H1 (cell line): Measurements from ENCODE around the gene C15orf39. TPM values are rescaled to one million over a fixed set of nuclear protein-coding genes. Genes with fewer than 3 reads are reported as not detected.

Source experiments
- CTCF ChIA-PET: fragments of 300-600 bp; sonication (Branson Sonifier 250); formaldehyde crosslinking; loops from one replicate; lab custom pipeline; 2021; ENCODE audit not compliant: partially characterized antibody; lab: Charles Lee
- POLR2A ChIA-PET: fragments of 300-600 bp; sonication (Branson Sonifier 250); formaldehyde crosslinking; loops from one replicate; lab custom pipeline; 2021; ENCODE audit warnings: inconsistent platforms; ENCODE audit not compliant: partially characterized antibody; lab: Charles Lee
- DNase-seq, 2 experiments: peaks; one replicate each; pipeline versions ENCODE4 v3.0.0 to v3.0.0-alpha.2; 2010 to 2022; ENCODE audit warnings: low spot score in 2 of 2, low read depth in 1 of 2, mixed read lengths in 1 of 2
- FAIRE-seq: peaks from 2 replicates; lab custom pipeline; 2011; peaks lifted over from hg19 to GRCh38; lab: Jason Lieb, UNC
- H2AFZ ChIP-seq: 2 replicates; pipeline ENCODE4 v1.8.1; 2012; ENCODE audit warnings: low read length, inconsistent platforms
- H2AK5ac ChIP-seq: 2 replicates; pipeline ENCODE4 v1.6.1; 2013; ENCODE audit warnings: low read depth, low read length
- H2BK120ac ChIP-seq: replicated peaks from 2 replicates; pipeline ENCODE3; 2013; ENCODE audit warnings: low read depth, low read length, inconsistent platforms
- H2BK12ac ChIP-seq: 2 replicates; pipeline ENCODE4 v1.6.1; 2013; ENCODE audit warnings: low read depth, low read length
- H2BK15ac ChIP-seq: 2 replicates; pipeline ENCODE4 v1.6.1; 2013; ENCODE audit warnings: low read length
- H2BK20ac ChIP-seq: 2 replicates; pipeline ENCODE4 v1.6.1; 2013; ENCODE audit warnings: low read length
- H2BK5ac ChIP-seq: 2 replicates; pipeline ENCODE4 v1.6.1; 2013; ENCODE audit warnings: low read depth, low read length
- H3K14ac ChIP-seq: 2 replicates; pipeline ENCODE4 v1.6.1; 2013; ENCODE audit warnings: inconsistent platforms; ENCODE audit not compliant: insufficient read length
- H3K18ac ChIP-seq: 2 replicates; pipeline ENCODE4 v1.6.1; 2013; ENCODE audit warnings: low read length; ENCODE audit errors: extremely low read depth
- H3K23ac ChIP-seq: 2 replicates; pipeline ENCODE4 v1.6.1; 2013; ENCODE audit warnings: inconsistent platforms; ENCODE audit not compliant: insufficient read length
- H3K23me2 ChIP-seq: 2 replicates; pipeline ENCODE4 v1.6.1; 2013; ENCODE audit warnings: low read depth, low read length
- H3K27ac ChIP-seq: 2 replicates; pipeline ENCODE4 v1.6.1; 2011; ENCODE audit warnings: low read depth, low read length, inconsistent platforms
- H3K27me3 ChIP-seq, 4 experiments: replicated peaks in 1 of 4; 1 replicate in 1 of 4; 2 replicates in 3 of 4; pipeline versions ENCODE4 v1.6.1 to v1.8.1; 2011 to 2013; ENCODE audit warnings: low read length in 3 of 4, mild to moderate bottlenecking in 3 of 4, inconsistent platforms in 2 of 4, mixed read lengths in 2 of 4, moderate library complexity in 1 of 4; ENCODE audit not compliant: control insufficient read depth in 3 of 4, insufficient read depth in 3 of 4; ENCODE audit errors: extremely low read depth in 1 of 4
- H3K36me3 ChIP-seq, 4 experiments: 2 replicates each; pipeline versions ENCODE4 v1.6.1 to v1.8.1; 2011 to 2013; ENCODE audit warnings: mild to moderate bottlenecking in 4 of 4, low read length in 3 of 4, moderate library complexity in 2 of 4, control low read depth in 1 of 4, inconsistent platforms in 1 of 4; ENCODE audit not compliant: insufficient read depth in 4 of 4, control insufficient read depth in 2 of 4
- H3K4ac ChIP-seq: replicated peaks from 2 replicates; pipeline ENCODE3; 2013; ENCODE audit warnings: low read length, low read depth, mixed read lengths, inconsistent platforms; ENCODE audit not compliant: insufficient read length
- H3K4me1 ChIP-seq, 4 experiments: replicated peaks in 1 of 4; 1 replicate in 1 of 4; 2 replicates in 3 of 4; pipeline versions ENCODE4 v1.6.1 to v1.8.1; 2011 to 2013; ENCODE audit warnings: low read length in 3 of 4, inconsistent platforms in 2 of 4, mixed read lengths in 1 of 4; ENCODE audit not compliant: insufficient read depth in 4 of 4, control insufficient read depth in 3 of 4
- H3K4me2 ChIP-seq, 2 experiments: 2 replicates each; pipeline versions ENCODE4 v1.6.1 to v1.8.1; 2011 to 2013; ENCODE audit warnings: low read depth in 2 of 2, low read length in 2 of 2, control low read depth in 1 of 2, inconsistent platforms in 1 of 2, mild to moderate bottlenecking in 1 of 2; ENCODE audit not compliant: insufficient read depth in 1 of 2
- H3K4me3 ChIP-seq, 4 experiments: fragments of 200-600, 300-600 bp in 1 of 4; sonication (generic), shearing (Covaris generic), sonication (Bioruptor Twin) in 1 of 4; 2 replicates each; pipeline versions ENCODE4 v1.5.1 to v1.8.1; 2011 to 2016; ENCODE audit warnings: low read length in 4 of 4, low read depth in 3 of 4, control low read depth in 2 of 4, inconsistent platforms in 2 of 4, mild to moderate bottlenecking in 2 of 4, mixed read lengths in 1 of 4, moderate library complexity in 1 of 4; ENCODE audit not compliant: insufficient read depth in 2 of 4; ENCODE audit errors: extremely low read depth in 1 of 4
- H3K56ac ChIP-seq: replicated peaks from 2 replicates; pipeline ENCODE3; 2013; ENCODE audit warnings: low read depth, mild to moderate bottlenecking, mixed read lengths, low read length, inconsistent platforms; ENCODE audit not compliant: insufficient read length
- H3K79me1 ChIP-seq: 2 replicates; pipeline ENCODE4 v1.6.1; 2013; ENCODE audit warnings: low read depth, low read length, control low read depth
- H3K79me2 ChIP-seq, 2 experiments: 2 replicates each; pipeline versions ENCODE4 v1.6.1 to v1.8.1; 2012 to 2013; ENCODE audit warnings: low read length in 2 of 2, mild to moderate bottlenecking in 2 of 2, inconsistent platforms in 1 of 2; ENCODE audit not compliant: insufficient read depth in 2 of 2, control insufficient read depth in 1 of 2
- H3K9ac ChIP-seq, 4 experiments: replicated peaks in 1 of 4; 1 replicate in 1 of 4; 2 replicates in 3 of 4; pipeline versions ENCODE4 v1.6.1 to v1.8.1; 2011 to 2013; ENCODE audit warnings: low read depth in 3 of 4, low read length in 3 of 4, control low read depth in 2 of 4, mild to moderate bottlenecking in 2 of 4, moderate library complexity in 2 of 4, inconsistent platforms in 1 of 4; ENCODE audit errors: extremely low read depth in 1 of 4
- H3K9me3 ChIP-seq, 2 experiments: 2 replicates each; pipeline versions ENCODE4 v1.6.1 to v1.8.1; 2012 to 2013; ENCODE audit warnings: mild to moderate bottlenecking in 2 of 2, moderate library complexity in 2 of 2, control low read depth in 1 of 2, inconsistent platforms in 1 of 2, low read depth in 1 of 2, low read length in 1 of 2, mixed read lengths in 1 of 2; ENCODE audit not compliant: insufficient read depth in 2 of 2
- H4K20me1 ChIP-seq, 2 experiments: replicated peaks in 1 of 2; 2 replicates each; pipeline versions ENCODE3 to v1.8.1; 2011 to 2013; ENCODE audit warnings: inconsistent platforms in 2 of 2, low read length in 2 of 2, mild to moderate bottlenecking in 1 of 2; ENCODE audit not compliant: insufficient read depth in 2 of 2, control insufficient read depth in 1 of 2
- H4K5ac ChIP-seq: 2 replicates; pipeline ENCODE4 v1.6.1; 2013; ENCODE audit warnings: low read length, low read depth, mixed read lengths, inconsistent platforms; ENCODE audit not compliant: insufficient read length
- H4K8ac ChIP-seq: 2 replicates; pipeline ENCODE4 v1.8.0; 2013; ENCODE audit warnings: mild to moderate bottlenecking, moderate library complexity, low read length, inconsistent platforms; ENCODE audit not compliant: insufficient read depth; ENCODE audit errors: extremely low read depth
- H4K91ac ChIP-seq: replicated peaks from 2 replicates; pipeline ENCODE3; 2013; ENCODE audit warnings: low read length, mixed read lengths, inconsistent platforms; ENCODE audit not compliant: insufficient read length
- CHD1 ChIP-seq: IDR thresholded peaks from 2 replicates; pipeline ENCODE4 v1.6.1; 2012; ENCODE audit warnings: low read depth, low read length, improper control_type of control experiment
- CHD2 ChIP-seq: IDR thresholded peaks from 2 replicates; pipeline ENCODE4 v1.6.1; 2012; ENCODE audit warnings: low read length, improper control_type of control experiment
- EGR1 ChIP-seq: IDR thresholded peaks from 2 replicates; pipeline ENCODE4 v1.6.1; 2011; ENCODE audit warnings: low read depth, low read length, borderline replicate concordance
- EZH2 ChIP-seq: fragments of 200-600 bp; sonication (generic); IDR thresholded peaks from 2 replicates; pipeline ENCODE4 v1.7.1; 2012; ENCODE audit warnings: low read depth, mild to moderate bottlenecking, moderate library complexity, low read length, inconsistent platforms; ENCODE audit not compliant: severe bottlenecking
- HDAC6 ChIP-seq: IDR thresholded peaks from one replicate; pipeline ENCODE4 v1.7.1; 2012; ENCODE audit warnings: low read depth, mild to moderate bottlenecking, inconsistent platforms, low read length, moderate library complexity
- POU5F1 ChIP-seq: IDR thresholded peaks from 2 replicates; pipeline ENCODE4 v1.6.1; 2011; ENCODE audit warnings: low read depth, mild to moderate bottlenecking, low read length, moderate library complexity
- RBBP5 ChIP-seq: IDR thresholded peaks from 2 replicates; pipeline ENCODE4 v1.7.1; 2012; ENCODE audit warnings: low read depth, mild to moderate bottlenecking, inconsistent platforms, low read length, moderate library complexity, borderline replicate concordance
- RFX5 ChIP-seq: IDR thresholded peaks from 2 replicates; pipeline ENCODE4 v1.6.1; 2011; ENCODE audit warnings: low read depth, low read length, improper control_type of control experiment, borderline replicate concordance
- SP1 ChIP-seq: IDR thresholded peaks from 2 replicates; pipeline ENCODE4 v1.6.1; 2011; ENCODE audit warnings: low read depth, low read length
- SP2 ChIP-seq: IDR thresholded peaks from 2 replicates; pipeline ENCODE4 v1.6.1; 2012; ENCODE audit warnings: mild to moderate bottlenecking, low read length, inconsistent platforms
- WGBS, 2 experiments: shearing (Covaris generic) in 1 of 2; methylation state at CpG; one replicate each; pipeline versions ENCODE4 v1.1.6 to v1.1.7; 2013 to 2015; ENCODE audit warnings: low lambda C conversion rate in 2 of 2, mixed read lengths in 2 of 2, inconsistent platforms in 1 of 2, low coverage in 1 of 2, missing lambda C conversion rate in 1 of 2; ENCODE audit not compliant: insufficient replicate concordance in 2 of 2, insufficient coverage in 1 of 2, insufficient read length in 1 of 2; ENCODE audit errors: extremely low coverage in 1 of 2, missing lambda C conversion rate in 1 of 2; 5-methylcytosine and 5-hydroxymethylcytosine counted together
- polyA plus RNA-seq, 7 experiments: library from polyadenylated mRNA; depleted of rRNA in 3 of 7; stranded (reverse) in 5 of 7; unstranded in 2 of 7; fragments of >200 nt in 5 of 7; fragments of 200-250 nt in 2 of 7; gene quantifications; 1 replicate in 5 of 7; 2 replicates in 1 of 7; 4 replicates in 1 of 7; pipeline versions ENCODE4 v1.2.1 to v1.2.3, GENCODE V29; 2011 to 2013; ENCODE audit warnings: missing spikeins in 2 of 7, mixed read lengths in 2 of 7
- total RNA-seq: library from RNA; stranded (reverse); fragmentation: NEBNext Ultra II Directional; extraction: Animal tissue kit (Norgen Biotek cat#: 25700); gene quantifications from 2 replicates; pipeline ENCODE4 v1.2.1, GENCODE V29; 2021
- TF ChIP-seq, protein P1 (sequence below): IDR thresholded peaks from 2 replicates; pipeline ENCODE4 v1.6.1; 2011; ENCODE audit warnings: low read length, improper control_type of control experiment

C15orf39 gene
- total and polyA plus RNA-seq, 2 of the 8 experiments (the other 6 are each of a cell fraction or from before 2014, with no cell fraction given): 13.8 to 38.5 TPM

DNA sequence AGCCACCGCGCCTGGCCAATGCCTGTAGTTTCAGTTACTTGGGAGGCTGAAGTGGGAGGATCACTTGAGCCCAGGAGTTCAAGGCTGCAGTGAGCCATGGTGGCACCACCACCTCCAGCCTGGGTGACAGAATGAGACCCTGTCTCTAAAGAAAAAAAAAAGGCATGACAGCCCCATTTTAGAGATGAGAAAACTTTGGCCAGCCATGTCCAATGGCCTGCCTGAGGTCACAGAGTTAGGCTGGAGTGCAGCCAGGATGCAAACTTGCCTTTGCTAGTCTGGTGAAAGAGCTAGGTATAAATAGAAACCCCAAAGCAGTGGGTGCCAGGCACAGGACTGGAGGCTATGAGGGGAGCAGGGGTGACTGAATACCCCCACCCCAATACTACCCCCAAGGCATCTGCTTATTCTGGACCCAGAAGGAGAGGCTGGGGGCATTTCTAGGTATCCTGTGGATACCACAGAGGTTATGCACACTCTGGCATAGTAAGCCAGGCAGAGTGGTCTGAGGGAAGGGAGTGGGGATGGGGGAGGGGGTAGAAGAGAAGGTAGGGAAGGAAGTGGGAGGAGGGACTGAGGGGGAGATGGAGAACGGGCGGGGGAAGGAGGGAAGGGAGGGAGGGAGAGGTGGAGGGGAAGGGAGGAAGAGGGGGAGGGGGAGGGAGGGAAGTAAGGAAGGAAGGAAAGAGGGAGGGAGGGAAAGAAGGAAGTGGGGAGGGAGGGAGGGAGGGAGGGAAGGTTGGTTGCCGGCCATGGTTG lies 16.2 kb upstream of the C15orf39 start:
- Histone ChIP-seq H3K23ac (no peak overlapping the region), H3K4ac (no peak overlapping the region), H3K18ac (no peak overlapping the region; the same call in none of the 2 replicates), H3K56ac (no peak overlapping the region), H3K4me2 (no peak overlapping the region), H2BK20ac (peak overlapping the region; percentile 43; the same call in 1 of the 2 replicates), H3K79me1 (no peaks in the 10 kb centered on the region), H3K14ac (no peak overlapping the region), H2BK120ac (no peak overlapping the region), H3K36me3 (no peaks in the 10 kb centered on the region), H3K27me3 (no peaks in the 10 kb centered on the region), H3K9ac (no peak overlapping the region), H3K23me2 (no peaks in the 10 kb centered on the region), H2BK5ac (no peak overlapping the region), H3K4me3 (no peak overlapping the region), H4K8ac (no peak overlapping the region), H3K79me2 (no peaks in the 10 kb centered on the region), H3K9me3 (peaks cover 0 to 5% of the 10 kb centered on the region in 2 experiments; a peak in 1 of 4 replicates), H4K5ac (no peak overlapping the region), H2AK5ac (peak overlapping the region; percentile 39; the same call in 1 of the 2 replicates), H3K27ac (no peak overlapping the region), H4K91ac (peak overlapping the region; percentile 55), H2AFZ (no peak overlapping the region), H4K20me1 (no peaks in the 10 kb centered on the region), H2BK15ac (0 out of 2 replicates have a peak overlapping the region, but pooled peaks have one; percentile 61), H3K4me1 (peaks cover 0 to 7% (median 4%) of the 10 kb centered on the region in 4 experiments), H2BK12ac (peak overlapping the region; percentile 33; the same call in 1 of the 2 replicates)
- DNase-seq (no peak), FAIRE-seq (no peak)
- WGBS, 2 experiments: 86% methylated on average over 2 of the region's 5 CpGs; no CpG with 5 or more reads in 1 of the 2 experiments
- POLR2A ChIA-PET: interaction anchor here (1.4 to 2.0 kb wide), 5 partner anchors 11 to 18 kb away, joined by 4 to 8 read pairs (median 6); partner anchors contain the start of gene C15orf39
- CTCF ChIA-PET: interaction anchor here (0.7 to 1.9 kb wide), 5 partner anchors 14 to 140 kb away, joined by 4 to 7 read pairs (median 5); partner anchors contain the start of gene C15orf39
- no peak for TF ChIP-seq SP2
- no peak for TF ChIP-seq SP1
- no peak for TF ChIP-seq EZH2
- TF ChIP-seq POU5F1: no peak
- TF ChIP-seq, protein P1, sequence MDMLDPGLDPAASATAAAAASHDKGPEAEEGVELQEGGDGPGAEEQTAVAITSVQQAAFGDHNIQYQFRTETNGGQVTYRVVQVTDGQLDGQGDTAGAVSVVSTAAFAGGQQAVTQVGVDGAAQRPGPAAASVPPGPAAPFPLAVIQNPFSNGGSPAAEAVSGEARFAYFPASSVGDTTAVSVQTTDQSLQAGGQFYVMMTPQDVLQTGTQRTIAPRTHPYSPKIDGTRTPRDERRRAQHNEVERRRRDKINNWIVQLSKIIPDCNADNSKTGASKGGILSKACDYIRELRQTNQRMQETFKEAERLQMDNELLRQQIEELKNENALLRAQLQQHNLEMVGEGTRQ: no peak
- TF ChIP-seq EGR1: no peak
- no peak for TF ChIP-seq RFX5
- no peak for TF ChIP-seq HDAC6
- TF ChIP-seq RBBP5: no peak
- no peak for TF ChIP-seq CHD2
- TF ChIP-seq CHD1: no peak
